Measurements from ENCODE around the gene ELMOD1.

DNA sequence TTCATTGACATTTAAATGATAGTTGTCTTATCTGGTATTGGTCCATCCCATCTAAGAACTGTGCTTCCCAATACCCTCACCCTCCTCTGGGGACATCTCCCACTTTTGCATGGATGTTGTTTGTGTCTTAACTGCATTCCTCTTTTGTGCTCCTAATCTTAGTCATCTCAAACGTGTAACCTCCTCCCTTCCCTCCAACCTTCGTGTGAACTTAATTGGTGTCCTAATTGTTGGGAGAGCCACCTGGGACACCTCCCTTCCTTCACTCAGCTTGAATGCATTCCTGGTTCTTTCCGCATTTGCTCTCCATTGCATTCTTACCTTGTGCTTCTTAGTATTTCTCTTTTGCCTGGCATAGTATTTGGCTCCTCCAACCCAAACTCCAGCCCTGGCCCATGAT lies 9.8 kb upstream of the ELMOD1 start:
- TF ChIP-seq, protein P1, sequence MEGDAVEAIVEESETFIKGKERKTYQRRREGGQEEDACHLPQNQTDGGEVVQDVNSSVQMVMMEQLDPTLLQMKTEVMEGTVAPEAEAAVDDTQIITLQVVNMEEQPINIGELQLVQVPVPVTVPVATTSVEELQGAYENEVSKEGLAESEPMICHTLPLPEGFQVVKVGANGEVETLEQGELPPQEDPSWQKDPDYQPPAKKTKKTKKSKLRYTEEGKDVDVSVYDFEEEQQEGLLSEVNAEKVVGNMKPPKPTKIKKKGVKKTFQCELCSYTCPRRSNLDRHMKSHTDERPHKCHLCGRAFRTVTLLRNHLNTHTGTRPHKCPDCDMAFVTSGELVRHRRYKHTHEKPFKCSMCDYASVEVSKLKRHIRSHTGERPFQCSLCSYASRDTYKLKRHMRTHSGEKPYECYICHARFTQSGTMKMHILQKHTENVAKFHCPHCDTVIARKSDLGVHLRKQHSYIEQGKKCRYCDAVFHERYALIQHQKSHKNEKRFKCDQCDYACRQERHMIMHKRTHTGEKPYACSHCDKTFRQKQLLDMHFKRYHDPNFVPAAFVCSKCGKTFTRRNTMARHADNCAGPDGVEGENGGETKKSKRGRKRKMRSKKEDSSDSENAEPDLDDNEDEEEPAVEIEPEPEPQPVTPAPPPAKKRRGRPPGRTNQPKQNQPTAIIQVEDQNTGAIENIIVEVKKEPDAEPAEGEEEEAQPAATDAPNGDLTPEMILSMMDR (IDR thresholded peaks at IDR 0.05), result no peak
- no peak for TF ChIP-seq POLR2A (IDR thresholded peaks at IDR 0.05)

Measured in ovary (tissue), 3 donors.